GM19397 (cell line): ENCODE results near the gene DACH1.
"Not testable (repeated sequence)": the region's sequence is repeated elsewhere in the genome, so short reads cannot be mapped to it uniquely, and the experiment has no call there.

Experiments
- ATAC-seq: cut with Tn5 transposase; IDR thresholded peaks from one replicate; pipeline ENCODE4 v1.9.1; 2021; ENCODE audit warnings: mild to moderate bottlenecking, moderate library complexity; ENCODE audit not compliant: unreplicated experiment

DACH1 gene

DNA sequence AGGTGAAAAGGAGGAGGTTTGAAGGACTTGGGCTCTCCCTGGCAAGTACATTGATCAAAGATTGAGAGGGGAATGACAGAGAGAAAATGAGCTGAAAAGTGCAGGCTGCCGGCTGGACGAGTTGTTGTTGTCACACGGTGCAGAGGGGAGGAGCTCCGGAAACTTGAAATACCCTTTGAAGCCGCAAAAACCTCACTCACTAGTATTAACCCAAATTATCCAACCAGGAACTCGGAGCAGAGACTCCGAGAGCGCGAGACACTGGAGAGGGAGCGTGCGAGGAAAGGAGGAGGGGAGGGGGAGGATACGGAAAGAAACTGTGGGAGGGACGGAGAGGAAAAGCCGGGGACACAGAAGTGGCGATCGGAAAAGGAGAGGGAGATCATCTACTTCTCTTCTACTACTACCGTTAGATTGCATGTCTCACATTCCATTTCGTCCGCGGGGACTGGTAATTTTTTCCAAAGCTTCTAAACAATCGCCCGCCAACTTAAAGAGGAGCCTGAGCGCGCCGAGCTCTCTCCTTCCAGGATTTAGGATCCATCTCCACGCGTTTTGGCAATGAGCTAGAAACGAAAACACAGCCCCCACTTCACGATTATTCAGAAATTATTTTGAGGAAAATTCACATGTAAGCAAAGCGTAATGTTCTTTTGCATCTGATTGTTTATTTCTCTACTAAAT, at the start of gene DACH1:
TSS of gene DACH1 (minus strand) at position 74 of the 684 bp plus-strand sequence.
- peak; percentile 47 for ATAC-seq

DNA sequence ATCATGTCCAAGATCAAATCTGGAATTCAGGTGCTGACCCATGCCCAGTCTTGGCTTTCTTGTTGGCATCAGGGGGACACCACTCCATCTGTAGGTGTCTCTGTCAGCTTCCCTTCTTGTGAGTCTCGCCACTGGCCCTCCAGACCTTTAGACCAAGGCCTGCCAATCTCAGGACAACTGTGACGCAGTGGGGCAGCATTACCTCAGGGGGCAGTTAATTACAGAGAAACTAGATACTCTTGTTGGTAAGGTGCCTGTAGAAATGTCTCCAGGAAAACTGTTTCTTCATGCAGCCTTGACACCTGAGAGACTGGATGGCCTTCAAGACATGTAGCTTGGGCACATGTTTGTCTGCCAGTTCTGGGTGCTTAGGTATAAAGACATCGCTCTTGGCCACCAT, 46.7 kb upstream of the DACH1 start:
- ATAC-seq, result no peak

DNA sequence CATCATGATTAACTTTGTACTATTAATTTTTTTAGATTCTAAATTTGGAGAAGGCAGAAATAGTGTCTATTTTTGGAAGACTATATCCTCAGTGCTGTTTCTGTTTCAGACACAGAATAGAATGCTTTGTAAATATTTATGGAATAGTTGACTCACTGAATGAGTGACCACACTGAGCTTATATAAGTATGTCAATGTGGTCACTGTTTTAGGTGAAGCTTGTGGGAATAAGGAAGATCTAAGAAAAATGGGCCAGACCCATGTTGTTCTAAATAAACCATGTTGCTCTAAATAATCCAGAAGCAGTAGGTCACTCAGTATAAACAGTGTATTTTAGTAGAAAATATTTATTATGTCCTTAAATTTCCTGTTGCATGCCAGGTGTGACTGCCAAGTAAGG, 45.5 kb upstream of the DACH1 start:
- no peak for ATAC-seq

GRCh38 chr13:71906448-71906847, 39.4 kb upstream of the DACH1 start:
- no peak for ATAC-seq

DNA sequence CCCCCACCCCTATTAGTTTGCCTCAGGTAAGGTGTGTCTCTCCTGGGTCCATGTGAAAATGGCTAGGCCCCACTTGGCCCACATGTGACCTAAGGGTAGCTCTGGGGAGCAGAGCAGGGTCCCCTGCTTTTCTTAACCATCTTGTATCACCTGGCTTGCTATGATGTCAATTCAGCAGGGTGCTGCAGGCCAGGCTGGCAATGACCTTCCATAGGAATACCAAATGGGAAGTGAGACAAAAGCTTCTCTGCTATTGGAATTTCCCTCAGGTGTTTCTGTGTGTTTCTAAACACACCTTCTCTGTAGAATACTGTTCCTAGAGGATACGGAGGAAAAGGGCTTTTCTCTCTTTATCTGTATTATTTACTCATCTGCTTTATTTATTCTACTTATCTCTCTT, 35.7 kb upstream of the DACH1 start:
- ATAC-seq, result no peak

- ATAC-seq, result not testable (repeated sequence)
These were observed 26.5 kb upstream of the DACH1 start for GRCh38 chr13:71893506-71893905.

GRCh38 chr13:71886880-71887279, 19.9 kb upstream of the DACH1 start:
- ATAC-seq, result no peak

- ATAC-seq, result no peak
These were observed 15.1 kb upstream of the DACH1 start for GRCh38 chr13:71882120-71882519.

GRCh38 chr13:71880753-71881541, 13.9 kb upstream of the DACH1 start:
- ATAC-seq, result no peak

GRCh38 chr13:71879808-71880344, 12.9 kb upstream of the DACH1 start:
- no peak for ATAC-seq

GRCh38 chr13:71879129-71879535, 12.1 kb upstream of the DACH1 start:
- ATAC-seq, result peak; percentile 97

DNA sequence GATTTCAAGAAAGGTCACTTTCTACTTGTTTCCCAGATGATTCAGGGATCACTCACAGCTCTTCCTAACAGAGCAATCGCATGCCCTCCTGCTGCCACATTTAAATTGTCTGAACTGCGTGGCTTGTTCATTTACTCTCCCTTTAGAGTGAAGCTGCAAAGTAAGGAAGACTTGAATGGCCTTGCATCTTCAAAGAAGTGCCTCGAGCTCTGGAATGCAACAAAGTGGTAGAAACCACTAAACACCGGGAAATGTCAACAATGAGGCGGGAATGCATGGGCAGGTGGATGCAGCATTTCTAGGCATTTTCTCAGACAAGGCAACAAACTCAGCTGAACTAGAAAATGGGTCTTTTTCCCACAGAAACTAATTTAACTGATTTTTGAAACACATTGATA, 10.3 kb upstream of the DACH1 start:
- no peak for ATAC-seq

DNA sequence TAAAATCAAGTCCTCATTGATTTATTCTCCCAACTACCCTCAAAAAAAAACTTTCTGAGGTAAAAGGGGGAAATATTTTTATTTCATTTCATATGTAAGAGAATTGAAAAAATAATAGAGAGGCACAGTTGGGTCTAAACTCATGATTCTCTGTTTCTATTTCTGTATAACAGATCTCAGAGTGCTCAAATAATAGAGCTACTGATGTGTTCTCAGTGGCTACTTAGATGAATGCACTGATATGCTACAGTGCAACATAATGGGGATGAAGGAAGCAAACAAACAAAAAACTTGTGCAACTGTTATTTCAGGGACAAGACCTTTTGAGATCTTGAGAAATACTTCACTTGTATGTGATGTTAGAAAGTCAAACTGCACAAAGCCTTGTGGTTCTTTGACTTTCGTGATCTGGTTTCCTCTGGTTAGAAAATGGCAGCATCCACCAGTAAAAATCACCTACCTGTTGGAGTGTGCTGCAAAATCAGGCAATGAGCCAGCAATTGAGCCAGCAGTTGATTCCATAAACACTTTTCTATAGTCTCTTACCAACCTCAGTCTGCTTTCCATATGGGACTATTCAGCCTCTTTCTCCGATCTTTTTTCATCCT, 9.7 kb upstream of the DACH1 start:
- ATAC-seq, result no peak

DNA sequence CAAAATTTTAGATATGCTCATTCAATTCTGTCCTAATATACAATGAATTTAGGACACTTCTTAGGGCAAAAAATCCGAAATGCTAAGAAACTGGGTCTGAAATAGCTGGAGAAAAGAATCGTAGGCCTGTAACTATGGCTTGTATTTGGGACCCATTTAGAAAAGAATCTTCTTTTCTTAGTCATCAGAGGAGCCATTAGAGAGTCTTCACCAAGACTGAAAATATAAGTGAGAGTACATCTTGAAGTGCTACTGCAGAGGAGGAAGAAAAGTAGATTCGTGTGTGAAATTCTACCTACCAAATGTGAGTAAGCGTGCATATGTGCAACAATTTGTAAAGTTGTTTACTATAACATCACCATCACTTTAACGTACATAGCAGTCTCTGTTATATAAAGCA, 8.8 kb upstream of the DACH1 start:
- no peak for ATAC-seq

- no peak for ATAC-seq
These were observed 7.5 kb upstream of the DACH1 start for GRCh38 chr13:71874458-71874857.

- no peak for ATAC-seq
These were observed 6.6 kb upstream of the DACH1 start for GRCh38 chr13:71873418-71874247.

DNA sequence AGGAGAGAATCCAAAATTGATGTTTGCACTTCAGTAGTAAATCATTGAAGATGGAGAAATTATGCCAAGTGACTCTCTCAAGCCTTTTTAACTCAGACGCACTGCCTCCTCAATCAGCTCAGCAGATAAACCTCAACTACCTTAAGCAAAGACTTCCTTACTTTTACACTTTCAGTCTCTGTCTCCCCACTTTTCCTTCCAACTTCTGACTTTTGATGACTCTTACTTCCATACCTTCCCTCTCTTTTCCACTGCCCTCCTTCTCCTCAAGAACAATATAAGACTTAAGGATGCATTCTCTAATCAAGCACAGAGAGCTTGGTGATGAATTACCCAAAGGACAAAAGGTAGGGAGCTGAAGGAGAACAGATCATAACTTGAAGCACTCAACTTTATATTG, 4.8 kb upstream of the DACH1 start:
- ATAC-seq, result no peak

- ATAC-seq, result no peak
These were observed 4.3 kb upstream of the DACH1 start for GRCh38 chr13:71871176-71871754.

DNA sequence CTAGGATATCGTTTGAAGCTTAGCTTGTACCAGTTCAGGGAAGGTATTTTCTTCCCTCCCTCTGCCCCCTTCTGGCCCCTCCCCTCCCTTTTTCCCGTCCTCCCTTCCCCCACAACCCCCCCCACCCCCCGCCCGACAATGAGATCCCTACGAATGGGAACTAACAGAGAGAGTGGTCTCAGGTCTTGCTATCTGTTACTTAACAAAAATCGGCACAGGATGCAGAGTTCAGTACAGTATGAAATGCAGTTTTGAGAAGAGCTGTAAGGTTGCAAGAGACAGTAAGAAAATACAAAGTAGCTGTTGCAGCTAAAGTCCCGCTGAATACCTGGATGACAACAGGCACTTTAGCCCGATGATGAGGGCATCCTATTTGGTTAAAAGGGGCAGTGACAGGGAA, 3.1 kb upstream of the DACH1 start:
- no peak for ATAC-seq

GRCh38 chr13:71869274-71869673, 2.3 kb upstream of the DACH1 start:
- no peak for ATAC-seq
